SIG-M5 treated with dmso at 0.1 percent for 504 hours (cell line): Measurements from ENCODE around the gene ATIC.

Experiments
- DNase-seq: peaks from one replicate; lab custom pipeline; 2025; ENCODE audit not compliant: unreplicated experiment; lab: John Stamatoyannopoulos, UW

Gene ATIC

DNA sequence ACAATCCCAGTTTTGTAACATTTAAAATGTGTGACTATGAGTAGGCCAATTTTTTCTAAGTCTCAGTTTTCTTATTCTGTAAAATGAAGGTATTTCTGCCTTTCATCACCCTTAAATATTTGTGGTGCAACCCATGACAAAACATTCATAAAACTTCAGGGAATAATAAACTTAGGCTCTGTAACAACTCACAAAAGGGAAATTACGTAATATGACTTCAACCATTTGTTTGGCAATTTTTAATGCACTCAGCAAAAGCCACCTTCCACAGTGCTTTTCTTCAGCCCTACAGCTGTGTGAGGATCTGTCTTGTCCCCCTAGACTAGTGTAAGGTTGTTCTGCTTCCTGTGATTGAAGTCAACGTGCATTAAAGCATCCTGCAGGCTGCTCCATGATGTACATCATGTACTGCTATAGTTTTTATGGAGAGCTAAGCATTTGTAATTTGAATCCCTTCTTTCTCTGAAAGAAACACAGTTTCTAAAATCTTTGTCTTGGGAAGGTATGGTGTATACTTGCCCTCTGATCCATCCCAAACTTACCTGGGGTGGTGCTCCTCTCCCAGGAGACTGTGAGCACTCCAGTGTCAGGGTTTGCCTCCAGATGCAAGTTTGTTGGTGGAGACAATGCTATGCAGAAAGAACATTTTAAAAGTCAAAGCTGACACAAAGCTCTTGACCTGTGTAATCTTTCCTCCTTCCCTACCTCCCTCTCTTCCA lies 84.9 kb downstream of the ATIC start:
- peak; percentile 88 for DNase-seq

DNA sequence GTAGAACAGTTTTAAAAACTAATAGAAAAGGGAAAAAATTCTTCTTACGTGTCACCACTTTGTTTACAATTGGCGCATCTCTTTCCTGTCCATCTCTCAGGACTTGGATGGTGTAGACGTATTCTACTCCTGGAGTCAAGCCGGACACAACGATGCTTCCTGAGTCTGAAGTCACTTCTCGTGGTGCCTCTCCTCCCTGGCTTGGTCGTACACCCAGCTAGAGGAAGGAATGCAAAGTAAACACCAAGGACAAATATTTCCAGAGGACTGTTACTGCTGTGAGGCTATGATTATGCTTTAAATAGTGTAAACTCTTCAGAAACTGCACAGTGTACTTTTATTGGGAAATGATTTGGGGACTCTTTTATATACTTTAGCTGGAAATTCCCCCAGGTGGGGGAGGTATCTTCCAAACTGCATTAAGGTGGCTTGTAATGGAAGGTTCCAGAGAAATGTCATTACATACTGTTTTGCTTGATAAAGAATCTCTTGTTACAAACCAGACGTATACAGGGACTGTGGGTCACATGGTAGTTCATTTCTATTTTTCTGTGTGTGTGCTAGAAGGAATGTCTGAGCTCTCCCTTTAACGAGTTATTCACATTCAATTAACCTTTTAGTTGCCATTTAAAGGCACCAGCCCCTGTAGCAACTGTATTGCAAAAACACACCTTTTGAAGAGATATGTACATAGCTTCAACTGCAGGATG lies 85.9 kb downstream of the ATIC start:
- no peak for DNase-seq

DNA sequence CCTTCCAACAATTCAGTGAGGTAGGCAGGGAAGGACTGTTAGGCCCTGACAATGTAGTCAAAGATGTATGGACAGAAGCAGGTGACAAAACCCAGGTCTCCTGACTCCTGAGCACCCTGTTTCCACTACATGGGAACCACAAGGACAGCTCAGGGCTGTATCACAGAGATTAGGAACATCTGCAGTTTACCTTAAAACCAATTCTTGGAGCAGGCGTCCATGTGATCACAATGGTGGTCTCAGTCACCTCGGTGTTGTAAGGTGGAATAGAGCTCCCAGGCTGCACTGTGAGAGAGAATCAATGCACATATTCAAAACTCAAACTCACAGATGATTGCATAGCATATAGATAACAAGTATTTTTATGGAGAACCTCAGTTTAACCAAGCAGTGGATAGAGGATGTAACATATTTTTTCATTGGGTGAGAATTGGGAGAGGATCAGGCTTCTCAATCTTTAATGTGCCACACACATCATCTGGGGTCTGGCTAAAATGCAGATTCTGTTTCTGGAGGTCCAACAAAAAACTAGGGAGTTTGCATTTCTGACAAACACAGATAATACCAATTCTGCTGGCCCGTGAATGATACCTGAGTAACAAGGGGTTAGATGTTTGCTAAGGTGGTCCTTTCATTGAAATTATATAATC lies 87.3 kb downstream of the ATIC start:
- no peak for DNase-seq
